GM12878 (cell line): ENCODE measurements around the gene DXO.

Source experiments
- BHLHE40 ChIP-seq, 2 experiments: fragments of 450-650 bp in 1 of 2; IDR thresholded peaks; 2 replicates each; pipeline ENCODE4 v1.6.1; 2011 to 2017; ENCODE audit warnings: low read depth in 2 of 2, borderline replicate concordance in 1 of 2, improper control_type of control experiment in 1 of 2, low read length in 1 of 2, mild to moderate bottlenecking in 1 of 2
- BRCA1 ChIP-seq: IDR thresholded peaks from 2 replicates; pipeline ENCODE4 v1.6.1; 2011; ENCODE audit warnings: low read depth, low read length, improper control_type of control experiment
- EP300 ChIP-seq, 2 experiments: fragments of 150-350 bp in 1 of 2; IDR thresholded peaks; 2 replicates each; pipeline ENCODE4 v1.6.1; 2011 to 2012; ENCODE audit warnings: low read depth in 2 of 2, low read length in 2 of 2, borderline replicate concordance in 1 of 2, improper control_type of control experiment in 1 of 2, inconsistent platforms in 1 of 2; ENCODE audit not compliant: control insufficient read depth in 1 of 2
- EZH2 ChIP-seq: IDR thresholded peaks from 2 replicates; pipeline ENCODE4 v1.6.1; 2012; ENCODE audit warnings: low read depth, mild to moderate bottlenecking, control low read depth, inconsistent platforms, low read length, borderline replicate concordance; ENCODE audit not compliant: control insufficient read depth
- FOS ChIP-seq: IDR thresholded peaks from 3 replicates; pipeline ENCODE4 v1.6.1; 2011; ENCODE audit warnings: borderline replicate concordance; ENCODE audit not compliant: insufficient read length; ENCODE audit errors: extremely low read depth
- MAX ChIP-seq: IDR thresholded peaks from 2 replicates; pipeline ENCODE4 v1.6.1; 2012; ENCODE audit warnings: low read depth, low read length, improper control_type of control experiment
- MLLT1 ChIP-seq: fragments of 450-650 bp; IDR thresholded peaks from 2 replicates; pipeline ENCODE4 v1.6.1; 2016; ENCODE audit warnings: mild to moderate bottlenecking
- POLR2AphosphoS5 ChIP-seq: IDR thresholded peaks from 2 replicates; pipeline ENCODE4 v1.6.1; 2011; ENCODE audit warnings: mild to moderate bottlenecking, low read length, inconsistent platforms
- RFX5 ChIP-seq: IDR thresholded peaks from 2 replicates; pipeline ENCODE4 v1.6.1; 2011; ENCODE audit warnings: low read depth, low read length, improper control_type of control experiment
- YY1 ChIP-seq: IDR thresholded peaks from 2 replicates; pipeline ENCODE4 v1.6.1; 2011; ENCODE audit warnings: low read depth, mild to moderate bottlenecking, low read length
- TF ChIP-seq, protein P1 (sequence below), 3 experiments: IDR thresholded peaks in 2 of 3; conservative IDR thresholded peaks in 1 of 3; 2 replicates each; pipeline ENCODE4 v1.5.1; 2011; ENCODE audit warnings: low read depth in 3 of 3, low read length in 3 of 3, mild to moderate bottlenecking in 3 of 3, control low read depth in 2 of 3, moderate library complexity in 2 of 3, inconsistent platforms in 1 of 3, mixed read lengths in 1 of 3; ENCODE audit not compliant: control insufficient read depth in 2 of 3, insufficient read depth in 1 of 3; ENCODE audit errors: extremely low read depth in 1 of 3
- TF ChIP-seq, protein P2 (sequence below): IDR thresholded peaks from 2 replicates; pipeline ENCODE4 v1.6.1; 2012; ENCODE audit warnings: mild to moderate bottlenecking, low read depth, low read length

GRCh38 chr6:31945507-31946369 lies 26.2 kb downstream of the DXO start, which contains the start of gene CFB:
- TF ChIP-seq BHLHE40 (IDR thresholded peaks at IDR 0.05; ENCODE audit: borderline replicate concordance in 1 of 2, low read depth in 2 of 2, low read length in 1 of 2) (no peak), POLR2AphosphoS5 (no peak), EZH2 (no peak), FOS (no peak), EP300 (IDR thresholded peaks at IDR 0.05; ENCODE audit: borderline replicate concordance in 1 of 2, control insufficient read depth in 1 of 2, low read depth in 2 of 2, low read length in 2 of 2) (no peak), YY1 (no peak), MLLT1 (no peak), BRCA1 (no peak), MAX (no peak), RFX5 (no peak)
- TF ChIP-seq, protein P1, sequence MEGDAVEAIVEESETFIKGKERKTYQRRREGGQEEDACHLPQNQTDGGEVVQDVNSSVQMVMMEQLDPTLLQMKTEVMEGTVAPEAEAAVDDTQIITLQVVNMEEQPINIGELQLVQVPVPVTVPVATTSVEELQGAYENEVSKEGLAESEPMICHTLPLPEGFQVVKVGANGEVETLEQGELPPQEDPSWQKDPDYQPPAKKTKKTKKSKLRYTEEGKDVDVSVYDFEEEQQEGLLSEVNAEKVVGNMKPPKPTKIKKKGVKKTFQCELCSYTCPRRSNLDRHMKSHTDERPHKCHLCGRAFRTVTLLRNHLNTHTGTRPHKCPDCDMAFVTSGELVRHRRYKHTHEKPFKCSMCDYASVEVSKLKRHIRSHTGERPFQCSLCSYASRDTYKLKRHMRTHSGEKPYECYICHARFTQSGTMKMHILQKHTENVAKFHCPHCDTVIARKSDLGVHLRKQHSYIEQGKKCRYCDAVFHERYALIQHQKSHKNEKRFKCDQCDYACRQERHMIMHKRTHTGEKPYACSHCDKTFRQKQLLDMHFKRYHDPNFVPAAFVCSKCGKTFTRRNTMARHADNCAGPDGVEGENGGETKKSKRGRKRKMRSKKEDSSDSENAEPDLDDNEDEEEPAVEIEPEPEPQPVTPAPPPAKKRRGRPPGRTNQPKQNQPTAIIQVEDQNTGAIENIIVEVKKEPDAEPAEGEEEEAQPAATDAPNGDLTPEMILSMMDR (IDR thresholded peaks at IDR 0.05 in 2 of 3, conservative IDR thresholded peaks at IDR 0.05 in 1 of 3; ENCODE audit: control insufficient read depth in 2 of 3, extremely low read depth in 1 of 3, insufficient read depth in 1 of 3, low read depth in 3 of 3, low read length in 3 of 3), result no peak
- TF ChIP-seq, protein P2, sequence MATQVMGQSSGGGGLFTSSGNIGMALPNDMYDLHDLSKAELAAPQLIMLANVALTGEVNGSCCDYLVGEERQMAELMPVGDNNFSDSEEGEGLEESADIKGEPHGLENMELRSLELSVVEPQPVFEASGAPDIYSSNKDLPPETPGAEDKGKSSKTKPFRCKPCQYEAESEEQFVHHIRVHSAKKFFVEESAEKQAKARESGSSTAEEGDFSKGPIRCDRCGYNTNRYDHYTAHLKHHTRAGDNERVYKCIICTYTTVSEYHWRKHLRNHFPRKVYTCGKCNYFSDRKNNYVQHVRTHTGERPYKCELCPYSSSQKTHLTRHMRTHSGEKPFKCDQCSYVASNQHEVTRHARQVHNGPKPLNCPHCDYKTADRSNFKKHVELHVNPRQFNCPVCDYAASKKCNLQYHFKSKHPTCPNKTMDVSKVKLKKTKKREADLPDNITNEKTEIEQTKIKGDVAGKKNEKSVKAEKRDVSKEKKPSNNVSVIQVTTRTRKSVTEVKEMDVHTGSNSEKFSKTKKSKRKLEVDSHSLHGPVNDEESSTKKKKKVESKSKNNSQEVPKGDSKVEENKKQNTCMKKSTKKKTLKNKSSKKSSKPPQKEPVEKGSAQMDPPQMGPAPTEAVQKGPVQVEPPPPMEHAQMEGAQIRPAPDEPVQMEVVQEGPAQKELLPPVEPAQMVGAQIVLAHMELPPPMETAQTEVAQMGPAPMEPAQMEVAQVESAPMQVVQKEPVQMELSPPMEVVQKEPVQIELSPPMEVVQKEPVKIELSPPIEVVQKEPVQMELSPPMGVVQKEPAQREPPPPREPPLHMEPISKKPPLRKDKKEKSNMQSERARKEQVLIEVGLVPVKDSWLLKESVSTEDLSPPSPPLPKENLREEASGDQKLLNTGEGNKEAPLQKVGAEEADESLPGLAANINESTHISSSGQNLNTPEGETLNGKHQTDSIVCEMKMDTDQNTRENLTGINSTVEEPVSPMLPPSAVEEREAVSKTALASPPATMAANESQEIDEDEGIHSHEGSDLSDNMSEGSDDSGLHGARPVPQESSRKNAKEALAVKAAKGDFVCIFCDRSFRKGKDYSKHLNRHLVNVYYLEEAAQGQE, result no peak
